Measurements from ENCODE around the gene SLC22A7.

DNA sequence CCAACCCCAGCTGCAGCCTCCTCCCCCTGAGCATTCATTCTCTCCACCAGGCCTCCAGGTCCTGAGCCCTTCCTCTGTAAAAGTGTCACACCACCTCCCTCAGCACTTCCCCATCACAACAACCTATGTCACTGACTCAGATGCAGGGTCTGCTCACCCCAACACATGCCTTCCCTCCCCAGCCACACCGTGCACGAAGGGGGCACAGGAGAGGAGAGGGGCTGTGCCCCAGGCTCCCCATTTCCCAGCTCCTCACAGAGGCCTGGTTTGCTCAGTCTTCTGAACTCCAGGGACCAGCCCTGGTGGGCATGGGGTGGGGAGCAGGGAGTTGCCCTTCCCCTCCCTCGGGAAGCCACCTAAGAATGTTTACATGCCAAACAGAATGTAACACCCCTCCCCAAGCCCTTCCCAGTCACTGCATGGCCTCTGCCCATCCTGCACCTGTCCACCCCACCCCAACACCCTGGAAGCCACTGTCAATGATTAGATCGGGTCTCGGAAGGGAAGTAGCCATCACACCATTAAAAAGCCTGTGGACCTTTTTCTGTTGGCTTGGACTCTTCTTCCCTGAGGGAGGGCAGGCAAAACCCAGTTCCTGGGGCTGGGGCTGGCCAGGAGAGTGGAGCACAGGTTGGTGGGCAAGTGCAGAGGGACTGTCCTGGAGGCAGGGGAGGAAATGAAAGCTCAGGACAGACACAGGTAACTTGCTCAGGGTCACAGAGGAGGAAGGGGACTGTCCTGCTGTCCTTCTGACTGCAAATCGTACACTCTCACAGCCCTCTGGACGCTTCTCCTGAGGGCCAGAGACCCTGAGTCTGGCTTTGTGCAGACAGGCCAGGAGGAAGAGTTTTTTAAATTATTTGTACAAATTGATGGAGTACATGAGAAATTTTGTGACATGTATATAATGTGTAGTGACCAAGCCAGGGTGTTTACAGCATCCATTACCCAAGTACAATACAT is 10.1 kb upstream of the SLC22A7 start:
- no peak for TF ChIP-seq CTCF (IDR thresholded peaks at IDR 0.05; ENCODE audit: low read depth, low read length, poor library complexity, severe bottlenecking)
- no peak for TF ChIP-seq EZH2phosphoT487 (IDR thresholded peaks at IDR 0.05; ENCODE audit: borderline replicate concordance, low read length)

All from DOHH2 (cell line).